Neural progenitor cell (in vitro differentiated cells): ENCODE results near the gene SCN1B. TPM values are rescaled to one million over a fixed set of nuclear protein-coding genes. Genes with fewer than 3 reads are reported as not detected.
"Not testable (repeated sequence)": the region's sequence is repeated elsewhere in the genome, so short reads cannot be mapped to it uniquely, and the experiment has no call there.

Experiments used
- DNase-seq: peaks from one replicate; pipeline ENCODE4 v3.0.0-alpha.2; 2016; ENCODE audit warnings: low spot score
- H2AFZ ChIP-seq: fragments of 200-600 bp; sonication (generic); replicated peaks from 2 replicates; pipeline ENCODE4 v1.6.1; 2016; ENCODE audit warnings: antibody characterized with exemption
- H3F3A ChIP-seq: fragments of 200-600 bp; sonication (generic); 2 replicates; pipeline ENCODE4 v1.6.1; 2016; ENCODE audit warnings: antibody characterized with exemption, low read depth
- H3K27ac ChIP-seq: fragments of 200-600 bp; sonication (generic); 2 replicates; pipeline ENCODE4 v1.5.1; 2016; ENCODE audit warnings: mild to moderate bottlenecking
- H3K27me3 ChIP-seq: fragments of 200-600 bp; sonication (generic); 2 replicates; pipeline ENCODE4 v1.6.1; 2016; ENCODE audit warnings: mild to moderate bottlenecking, moderate library complexity
- H3K36me3 ChIP-seq: fragments of 200-600 bp; sonication (generic); 2 replicates; pipeline ENCODE4 v1.5.1; 2016
- H3K4me1 ChIP-seq: fragments of 200-600 bp; sonication (generic); 2 replicates; pipeline ENCODE4 v1.6.1; 2016; ENCODE audit warnings: mixed run types
- H3K4me2 ChIP-seq: fragments of 200-600 bp; sonication (generic); 2 replicates; pipeline ENCODE4 v1.6.1; 2016
- H3K4me3 ChIP-seq: fragments of 200-600 bp; sonication (generic); 2 replicates; pipeline ENCODE4 v1.5.1; 2016
- H3K79me2 ChIP-seq: fragments of 200-600 bp; sonication (generic); 2 replicates; pipeline ENCODE4 v1.6.1; 2016; ENCODE audit warnings: low read depth
- H3K9ac ChIP-seq: fragments of 200-600 bp; sonication (generic); 2 replicates; pipeline ENCODE4 v1.6.1; 2016
- H3K9me3 ChIP-seq: fragments of 200-600 bp; sonication (generic); 2 replicates; pipeline ENCODE4 v1.5.1; 2016; ENCODE audit warnings: low read depth
- H4K20me1 ChIP-seq: fragments of 200-600 bp; sonication (generic); 2 replicates; pipeline ENCODE4 v1.6.1; 2016; ENCODE audit warnings: low read depth
- H3K27ac Mint-ChIP-seq: 3 replicates; pipeline ENCODE4 v1.8.0; 2021; ENCODE audit warnings: mixed read lengths
- H3K27me3 Mint-ChIP-seq: 2 replicates; pipeline ENCODE4 v1.8.0; 2022; ENCODE audit warnings: low read depth, mild to moderate bottlenecking, inconsistent platforms, moderate library complexity, mixed read lengths; ENCODE audit not compliant: insufficient read depth
- H3K36me3 Mint-ChIP-seq: 3 replicates; pipeline ENCODE4 v1.8.0; 2021; ENCODE audit warnings: mixed read lengths
- H3K4me1 Mint-ChIP-seq: 3 replicates; pipeline ENCODE4 v1.8.0; 2021; ENCODE audit warnings: mixed read lengths
- H3K4me3 Mint-ChIP-seq: 3 replicates; pipeline ENCODE4 v1.8.0; 2021; ENCODE audit warnings: mild to moderate bottlenecking, moderate library complexity, mixed read lengths
- H3K9me3 Mint-ChIP-seq: 3 replicates; pipeline ENCODE4 v1.8.0; 2020; ENCODE audit warnings: mixed read lengths
- EZH2 ChIP-seq: fragments of 200-600 bp; sonication (generic); IDR thresholded peaks from 2 replicates; pipeline ENCODE4 v1.6.1; 2017; ENCODE audit warnings: antibody characterized with exemption, mild to moderate bottlenecking, moderate library complexity
- EZH2phosphoT487 ChIP-seq: fragments of 200-600 bp; sonication (generic); IDR thresholded peaks from 2 replicates; pipeline ENCODE4 v1.6.1; 2017; ENCODE audit warnings: antibody characterized with exemption
- total RNA-seq: library from RNA; depleted of rRNA; stranded (reverse); fragments of >200 nt; gene quantifications from 2 replicates; pipeline ENCODE4 v1.2.3, GENCODE V29; 2015; ENCODE audit warnings: low replicate concordance
- TF ChIP-seq, protein P1 (sequence below): fragments of 200-600 bp; sonication (generic); IDR thresholded peaks from 2 replicates; pipeline ENCODE4 v1.5.1; 2017; ENCODE audit warnings: antibody characterized with exemption, mild to moderate bottlenecking

Gene SCN1B
- total RNA-seq, 1 donor from 2014 or later, result 2.2 TPM

DNA sequence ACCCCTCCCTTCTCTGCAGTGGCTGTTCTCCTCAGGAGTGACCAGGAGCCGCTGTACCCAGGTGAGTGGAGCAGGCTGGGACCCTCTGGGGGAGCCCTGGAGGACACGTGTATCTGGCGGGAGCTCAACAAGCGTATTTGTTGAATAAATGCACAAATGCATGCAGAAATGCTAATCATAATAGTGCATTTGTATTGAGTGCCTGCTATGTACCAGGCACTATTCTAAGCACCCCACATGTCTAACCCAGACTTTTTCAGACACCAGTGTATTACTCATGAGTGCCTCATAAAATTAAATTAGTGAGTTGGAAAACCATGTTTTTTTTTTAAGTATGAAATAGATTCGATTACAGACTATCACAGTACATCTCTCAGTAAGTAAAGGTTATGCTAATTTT, 19.2 kb downstream of the SCN1B start:
- Mint-ChIP-seq H3K36me3 (no peaks in the 10 kb centered on the region), H3K27me3 (peaks cover 10% of the 10 kb centered on the region), H3K4me3 (no peak overlapping the region), H3K9me3 (no peaks in the 10 kb centered on the region), H3K27ac (no peak overlapping the region), H3K4me1 (peaks cover 11% of the 10 kb centered on the region)
- peaks cover 5% of the 10 kb centered on the region for H3K4me1 ChIP-seq
- DNase-seq, result no peak
- H4K20me1 ChIP-seq, result no peaks in the 10 kb centered on the region
- no peaks in the 10 kb centered on the region for H3F3A ChIP-seq
- H3K4me3 ChIP-seq, result no peak overlapping the region
- TF ChIP-seq, protein P1, sequence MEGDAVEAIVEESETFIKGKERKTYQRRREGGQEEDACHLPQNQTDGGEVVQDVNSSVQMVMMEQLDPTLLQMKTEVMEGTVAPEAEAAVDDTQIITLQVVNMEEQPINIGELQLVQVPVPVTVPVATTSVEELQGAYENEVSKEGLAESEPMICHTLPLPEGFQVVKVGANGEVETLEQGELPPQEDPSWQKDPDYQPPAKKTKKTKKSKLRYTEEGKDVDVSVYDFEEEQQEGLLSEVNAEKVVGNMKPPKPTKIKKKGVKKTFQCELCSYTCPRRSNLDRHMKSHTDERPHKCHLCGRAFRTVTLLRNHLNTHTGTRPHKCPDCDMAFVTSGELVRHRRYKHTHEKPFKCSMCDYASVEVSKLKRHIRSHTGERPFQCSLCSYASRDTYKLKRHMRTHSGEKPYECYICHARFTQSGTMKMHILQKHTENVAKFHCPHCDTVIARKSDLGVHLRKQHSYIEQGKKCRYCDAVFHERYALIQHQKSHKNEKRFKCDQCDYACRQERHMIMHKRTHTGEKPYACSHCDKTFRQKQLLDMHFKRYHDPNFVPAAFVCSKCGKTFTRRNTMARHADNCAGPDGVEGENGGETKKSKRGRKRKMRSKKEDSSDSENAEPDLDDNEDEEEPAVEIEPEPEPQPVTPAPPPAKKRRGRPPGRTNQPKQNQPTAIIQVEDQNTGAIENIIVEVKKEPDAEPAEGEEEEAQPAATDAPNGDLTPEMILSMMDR, result no peak
- TF ChIP-seq EZH2phosphoT487 (no peak), EZH2 (no peak)
- no peaks in the 10 kb centered on the region for H3K36me3 ChIP-seq
- no peaks in the 10 kb centered on the region for H3K27me3 ChIP-seq
- no peak overlapping the region for H2AFZ ChIP-seq
- H3K4me2 ChIP-seq, result no peak overlapping the region
- H3K79me2 ChIP-seq, result no peaks in the 10 kb centered on the region
- H3K9me3 ChIP-seq, result no peaks in the 10 kb centered on the region
- H3K9ac ChIP-seq, result no peak overlapping the region
- H3K27ac ChIP-seq, result no peak overlapping the region

GRCh38 chr19:35050662-35051061, 20.4 kb downstream of the SCN1B start:
- peaks cover 10% of the 10 kb centered on the region for H3K27me3 Mint-ChIP-seq

GRCh38 chr19:35051268-35051667, 21.0 kb downstream of the SCN1B start:
- H3K9me3 Mint-ChIP-seq, H2AFZ ChIP-seq, H4K20me1 ChIP-seq, H3K9me3 ChIP-seq, H3K4me3 ChIP-seq, H3K4me2 ChIP-seq, H3F3A ChIP-seq, H3K27ac Mint-ChIP-seq, H3K4me3 Mint-ChIP-seq, H3K36me3 Mint-ChIP-seq, H3K27ac ChIP-seq, H3K27me3 ChIP-seq, H3K79me2 ChIP-seq, DNase-seq, H3K36me3 ChIP-seq, H3K9ac ChIP-seq: not testable (repeated sequence)
- peaks cover 11% of the 10 kb centered on the region for H3K4me1 ChIP-seq
- H3K4me1 Mint-ChIP-seq, result peaks cover 12% of the 10 kb centered on the region
- H3K27me3 Mint-ChIP-seq, result peaks cover 13% of the 10 kb centered on the region

More at GRCh38 chr19:35050662-35051061, 20.4 kb downstream of the SCN1B start:
- not testable (repeated sequence) for H3K4me2 ChIP-seq, H3K36me3 Mint-ChIP-seq, H3K27ac Mint-ChIP-seq, H3K79me2 ChIP-seq, H3K9ac ChIP-seq, H3K4me1 ChIP-seq, H3K36me3 ChIP-seq, H2AFZ ChIP-seq, H3K4me3 ChIP-seq, H3K9me3 ChIP-seq, DNase-seq, H3K4me1 Mint-ChIP-seq, H3K9me3 Mint-ChIP-seq, H3K27me3 ChIP-seq, H3F3A ChIP-seq, H4K20me1 ChIP-seq, H3K4me3 Mint-ChIP-seq, H3K27ac ChIP-seq

DNA sequence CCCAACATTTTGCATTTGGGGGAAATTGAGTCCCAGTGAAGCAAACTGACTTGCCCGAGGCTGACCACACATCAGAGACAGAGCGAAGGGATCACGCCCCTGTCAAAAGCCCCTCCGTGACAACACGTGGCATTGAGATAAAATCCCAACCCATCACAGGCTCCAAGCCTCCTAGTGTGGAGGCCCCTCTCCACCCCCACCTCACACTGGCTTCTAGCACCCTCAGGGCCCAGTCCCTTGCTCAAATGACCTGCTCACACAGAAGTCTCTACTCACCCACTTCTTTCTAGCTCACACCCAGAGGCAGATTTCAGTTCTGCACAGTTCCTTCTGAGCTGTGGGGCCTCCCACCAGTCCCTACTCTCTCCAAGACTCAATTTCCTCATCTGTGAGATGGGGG, 21.5 kb downstream of the SCN1B start:
- Histone ChIP-seq H3K27me3 (no peaks in the 10 kb centered on the region), H3K4me2 (no peak overlapping the region), H3K9me3 (no peaks in the 10 kb centered on the region), H3K27ac (no peak overlapping the region), H3K79me2 (no peaks in the 10 kb centered on the region), H3K9ac (no peak overlapping the region), H2AFZ (no peak overlapping the region), H3F3A (peaks cover 7% of the 10 kb centered on the region), H4K20me1 (no peaks in the 10 kb centered on the region), H3K4me1 (peaks cover 11% of the 10 kb centered on the region), H3K4me3 (no peak overlapping the region), H3K36me3 (no peaks in the 10 kb centered on the region)
- no peaks in the 10 kb centered on the region for H3K9me3 Mint-ChIP-seq
- no peak overlapping the region for H3K27ac Mint-ChIP-seq
- no peak for DNase-seq
- no peaks in the 10 kb centered on the region for H3K36me3 Mint-ChIP-seq
- TF ChIP-seq EZH2 (no peak), EZH2phosphoT487 (no peak)
- TF ChIP-seq, protein P1, result no peak
- peaks cover 12% of the 10 kb centered on the region for H3K4me1 Mint-ChIP-seq
- H3K27me3 Mint-ChIP-seq, result peaks cover 15% of the 10 kb centered on the region
- no peak overlapping the region for H3K4me3 Mint-ChIP-seq
